HEK293T (cell line): ENCODE data around the gene RABL6.
"Not testable (repeated sequence)": the region's sequence is repeated elsewhere in the genome, so short reads cannot be mapped to it uniquely, and the experiment has no call there.

Source experiments
- ARNT ChIP-seq: fragments of 450-650 bp; IDR thresholded peaks from 2 replicates; pipeline ENCODE4 v1.6.1; 2017; ENCODE audit warnings: mild to moderate bottlenecking
- BHLHE40 ChIP-seq: fragments of 450-650 bp; IDR thresholded peaks from 2 replicates; pipeline ENCODE4 v1.6.1; 2016; ENCODE audit warnings: mild to moderate bottlenecking, moderate library complexity, borderline replicate concordance
- CTBP1 ChIP-seq: fragments of 450-650 bp; IDR thresholded peaks from 2 replicates; pipeline ENCODE4 v1.6.1; 2016; ENCODE audit warnings: borderline replicate concordance
- FOXA1 ChIP-seq: fragments of 450-650 bp; IDR thresholded peaks from 2 replicates; pipeline ENCODE4 v1.6.1; 2016; ENCODE audit warnings: mild to moderate bottlenecking
- FOXK2 ChIP-seq: fragments of 450-650 bp; IDR thresholded peaks from 2 replicates; pipeline ENCODE4 v1.6.1; 2016; ENCODE audit warnings: mild to moderate bottlenecking
- FOXM1 ChIP-seq: fragments of 450-650 bp; IDR thresholded peaks from 2 replicates; pipeline ENCODE4 v1.6.1; 2017; ENCODE audit warnings: mild to moderate bottlenecking, borderline replicate concordance
- HDGF ChIP-seq: fragments of 450-650 bp; IDR thresholded peaks from 2 replicates; pipeline ENCODE4 v1.6.1; 2017; ENCODE audit warnings: antibody characterized with exemption, borderline replicate concordance
- SP1 ChIP-seq: fragments of 450-650 bp; IDR thresholded peaks from 2 replicates; pipeline ENCODE4 v1.6.1; 2017
- SUZ12 ChIP-seq: fragments of 450-650 bp; IDR thresholded peaks from 2 replicates; pipeline ENCODE4 v1.6.1; 2016; ENCODE audit warnings: mild to moderate bottlenecking
- TARDBP ChIP-seq: fragments of 450-650 bp; IDR thresholded peaks from 2 replicates; pipeline ENCODE4 v1.6.1; 2016
- ZNF384 ChIP-seq: fragments of 450-650 bp; IDR thresholded peaks from 2 replicates; pipeline ENCODE4 v1.6.1; 2016

DNA sequence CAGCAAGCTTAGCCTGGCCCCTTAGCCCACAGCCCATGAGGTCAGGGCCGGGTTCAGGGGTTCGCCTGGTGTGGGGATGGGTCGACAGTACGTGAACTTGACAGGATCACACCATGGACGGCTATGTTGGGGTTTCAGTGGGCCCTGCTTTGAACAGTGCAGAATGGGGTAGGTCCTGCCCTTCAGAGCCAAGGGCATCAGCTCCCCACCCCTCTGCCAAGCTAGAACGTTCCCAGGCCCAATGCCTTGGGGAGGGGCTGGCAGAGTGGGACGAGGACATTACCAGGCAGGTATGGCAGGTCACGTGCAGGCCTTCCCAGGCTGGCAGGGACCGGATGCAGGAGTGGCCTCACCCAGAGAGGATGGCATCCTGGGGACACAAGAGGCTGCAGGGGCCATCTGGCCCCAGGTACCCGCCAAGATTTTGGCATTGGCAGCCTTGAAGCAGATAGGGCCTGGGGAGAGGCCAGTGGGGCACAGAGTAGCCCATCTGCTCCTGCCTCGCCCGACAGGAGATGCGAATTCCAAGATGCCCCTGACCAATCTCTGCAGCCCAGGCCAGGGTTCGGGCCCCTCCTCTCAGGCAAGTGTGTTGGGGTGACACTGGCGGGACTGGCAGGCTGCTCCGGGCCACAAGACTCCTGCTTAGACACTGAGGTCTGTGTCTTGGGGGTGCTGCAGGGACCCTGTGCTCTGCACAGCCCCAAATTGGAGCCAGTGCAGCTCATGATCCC is 34.1 kb downstream of the RABL6 start:
- not testable (repeated sequence) for TF ChIP-seq SP1, TARDBP, HDGF, ZNF384, ARNT, BHLHE40, FOXM1, FOXA1, SUZ12, FOXK2, CTBP1
